HG02885 (cell line): ENCODE results near the gene DESI2.
"Not testable (repeated sequence)": the region's sequence is repeated elsewhere in the genome, so short reads cannot be mapped to it uniquely, and the experiment has no call there.

Experiments used
- ATAC-seq: cut with Tn5 transposase; IDR thresholded peaks from one replicate; pipeline ENCODE4 v1.9.1; 2021; ENCODE audit warnings: mild to moderate bottlenecking; ENCODE audit not compliant: unreplicated experiment, poor library complexity

Gene DESI2

DNA sequence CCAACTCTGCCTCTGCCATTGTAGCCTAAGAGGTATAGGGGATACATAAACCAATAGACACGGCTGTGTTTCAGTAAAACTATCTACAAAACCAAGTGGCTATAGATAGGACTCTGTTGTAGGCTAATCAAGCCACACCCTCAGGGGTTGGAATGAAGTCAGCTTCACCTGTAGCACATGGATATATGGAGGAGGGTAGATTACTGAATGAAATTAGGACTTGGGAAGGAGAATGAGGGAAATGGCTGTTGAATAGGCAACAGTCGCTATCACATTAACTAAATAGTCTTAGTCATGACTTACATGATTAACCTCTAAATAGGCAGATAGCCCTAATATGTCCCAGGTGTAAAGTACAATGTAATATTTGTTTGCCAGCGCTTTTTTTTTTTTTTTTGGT, 49.7 kb downstream of the DESI2 start:
- ATAC-seq: no peak

DNA sequence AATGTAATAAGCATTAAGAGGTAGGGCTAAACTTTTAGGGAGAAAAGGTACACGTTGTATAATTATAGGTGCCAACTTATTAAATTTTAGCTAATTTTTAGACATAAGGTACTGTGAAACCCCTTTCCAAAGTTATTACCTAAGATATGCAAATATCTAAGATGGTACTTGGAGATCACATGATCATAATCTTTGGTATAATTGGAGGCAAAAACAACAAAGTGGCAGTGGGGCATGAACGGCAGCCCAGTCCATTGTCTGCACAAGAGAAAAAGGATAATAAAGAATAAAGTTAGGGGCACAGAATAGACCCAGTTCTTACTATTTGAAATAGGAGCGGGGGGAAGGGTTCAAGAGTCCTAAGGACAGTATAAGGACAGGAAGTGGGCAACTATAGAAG, 51.2 kb downstream of the DESI2 start:
- ATAC-seq: no peak

DNA sequence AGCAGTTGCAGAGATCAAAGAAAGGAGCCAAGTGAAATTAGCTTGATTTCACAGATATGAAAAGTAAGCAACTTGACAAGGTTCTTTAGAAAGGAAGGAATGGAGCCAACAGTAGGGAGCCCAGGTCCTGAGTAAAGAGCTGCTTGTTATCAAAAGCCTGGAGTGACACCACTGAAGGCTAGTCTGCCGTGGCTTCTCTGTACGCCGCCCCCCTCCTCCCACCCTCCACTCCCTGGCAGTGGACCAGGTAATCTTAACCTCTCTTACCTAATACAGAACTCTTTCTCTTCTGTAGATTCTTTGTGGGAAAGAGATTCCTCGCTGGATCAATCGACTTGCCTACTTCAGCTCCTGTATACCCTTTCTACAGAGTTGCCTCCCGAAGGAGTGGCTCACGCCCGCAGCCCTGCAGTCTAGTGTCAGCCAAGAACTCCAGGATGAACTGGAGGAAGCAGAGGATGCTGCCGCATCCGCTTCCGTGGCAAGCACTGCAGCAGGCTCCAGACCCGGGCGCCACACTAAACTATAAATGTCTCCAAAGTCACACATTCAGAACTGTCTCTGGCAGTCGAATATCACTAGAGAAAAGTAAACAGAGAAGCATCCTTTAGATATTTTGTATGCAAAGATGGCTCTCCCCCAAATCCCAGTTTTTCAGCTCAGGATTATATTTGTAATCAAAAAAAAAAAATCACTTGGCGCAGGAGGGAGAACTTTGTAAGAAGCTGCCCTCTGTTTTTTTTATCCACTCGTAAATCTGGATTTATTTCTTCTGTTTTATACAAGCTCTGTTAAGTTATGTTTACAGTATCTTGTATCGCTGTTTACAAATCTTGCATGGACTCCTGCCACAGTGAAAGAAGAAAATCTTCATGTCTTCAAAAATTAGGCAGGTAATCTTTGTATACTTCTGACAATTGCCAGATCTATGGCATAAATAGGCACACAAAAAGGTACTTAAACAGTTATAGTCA, 52.6 kb downstream of the DESI2 start:
- ATAC-seq: no peak

DNA sequence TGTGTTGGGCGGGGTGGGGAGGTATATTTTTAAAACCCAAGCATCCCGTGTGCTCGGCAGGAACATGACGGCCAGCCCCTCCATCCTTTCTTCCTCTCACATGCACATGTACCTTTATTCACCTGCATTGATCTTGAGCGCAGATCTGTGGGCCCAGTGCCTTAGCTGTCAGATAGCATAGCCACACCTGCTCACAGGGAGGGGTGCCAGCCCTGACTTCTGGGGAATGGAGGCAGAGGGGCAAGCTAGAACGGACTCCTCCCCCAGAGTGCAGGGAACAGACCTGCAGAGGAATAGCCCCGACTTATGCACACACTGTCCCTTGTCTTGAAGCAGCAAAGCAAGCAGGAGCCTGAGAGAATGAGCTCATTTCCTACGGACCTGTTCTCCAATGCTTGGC, 56.1 kb downstream of the DESI2 start:
- no peak for ATAC-seq

DNA sequence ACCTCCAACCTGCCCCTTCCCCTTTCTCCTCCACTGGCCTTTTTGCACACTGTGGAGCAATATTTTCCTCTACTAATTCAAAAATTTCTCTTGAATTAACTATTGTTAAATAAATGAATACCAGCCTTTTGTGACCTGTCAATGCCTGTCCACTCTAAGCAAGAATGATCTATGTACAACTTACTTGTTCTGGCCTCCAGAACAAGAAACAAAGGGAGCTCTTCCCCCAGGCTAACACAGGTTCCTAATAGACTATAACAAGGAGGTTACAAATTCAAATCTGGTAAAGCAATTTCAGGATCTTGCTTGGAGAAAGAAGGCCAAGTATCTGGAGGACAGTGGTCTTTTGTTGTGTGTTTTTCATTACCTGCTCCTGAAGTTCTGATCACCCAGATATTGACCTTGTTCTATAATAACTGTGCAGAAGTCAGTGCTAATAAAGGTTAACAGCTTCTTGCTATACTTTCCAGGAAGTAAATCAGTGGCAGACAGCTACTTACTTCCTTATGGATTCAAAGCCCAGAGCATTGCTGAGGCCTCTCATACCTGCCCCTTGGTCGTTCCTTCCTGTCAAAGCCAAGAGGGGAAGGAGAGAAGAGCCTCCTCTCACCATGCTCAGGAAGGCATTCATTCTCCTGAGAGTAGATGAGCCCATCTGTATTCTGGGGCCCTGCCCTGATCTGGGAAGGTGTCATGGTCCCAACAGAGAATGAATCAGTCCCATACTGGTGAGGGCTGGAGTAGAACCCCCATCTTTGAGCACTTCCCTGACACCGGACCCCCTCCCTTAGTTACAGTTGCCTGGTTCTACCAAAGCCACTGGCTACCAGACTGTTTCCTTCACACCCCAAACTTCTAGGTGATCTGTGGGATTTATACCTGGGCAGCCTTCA, 56.8 kb downstream of the DESI2 start:
- ATAC-seq: no peak

DNA sequence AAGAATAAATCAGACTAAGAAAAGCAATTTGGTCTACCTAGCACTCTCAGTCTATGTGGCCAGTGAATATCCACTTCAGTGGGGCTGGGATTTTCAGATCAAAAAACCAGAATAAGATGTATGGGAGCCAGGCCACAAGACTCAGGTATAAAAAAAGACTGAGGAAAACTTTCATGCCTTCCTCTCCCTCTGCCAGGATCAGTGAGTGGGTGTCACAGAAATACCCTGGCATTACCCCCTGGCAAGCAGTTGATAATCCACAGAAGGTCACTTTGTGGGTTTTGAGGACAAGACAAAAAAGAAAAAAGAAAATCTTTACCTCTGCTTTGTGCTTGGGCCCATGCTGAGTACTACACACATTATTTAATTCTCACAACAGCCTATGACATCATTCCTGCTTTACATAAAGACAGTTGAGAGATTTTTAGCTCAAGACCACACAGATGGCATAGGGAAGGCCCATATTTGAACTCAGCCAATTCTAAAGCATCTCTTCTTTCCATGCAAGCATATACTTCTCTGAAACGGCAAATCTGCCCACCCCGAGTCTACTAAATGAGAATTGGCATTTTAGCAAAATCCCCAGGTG, 57.6 kb downstream of the DESI2 start:
- no peak for ATAC-seq

DNA sequence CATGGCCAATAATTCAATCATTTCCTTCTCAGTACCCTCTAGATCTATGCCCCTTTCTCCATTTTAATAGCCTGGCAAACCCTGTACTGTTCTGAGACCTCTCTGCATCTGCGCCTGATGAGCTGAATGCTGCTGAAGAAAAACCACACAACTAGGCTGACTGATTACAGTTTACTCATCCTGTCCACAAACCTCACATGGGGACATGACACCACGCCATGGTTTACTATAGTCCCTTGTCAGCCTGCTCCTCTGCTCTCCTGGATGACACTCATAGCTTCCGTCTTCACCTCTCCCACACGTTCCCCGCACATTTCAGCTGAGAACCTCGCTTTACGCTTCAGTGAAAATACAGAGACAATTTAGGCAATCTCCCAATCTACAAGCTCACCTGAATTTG, 59.7 kb downstream of the DESI2 start:
- ATAC-seq: no peak

DNA sequence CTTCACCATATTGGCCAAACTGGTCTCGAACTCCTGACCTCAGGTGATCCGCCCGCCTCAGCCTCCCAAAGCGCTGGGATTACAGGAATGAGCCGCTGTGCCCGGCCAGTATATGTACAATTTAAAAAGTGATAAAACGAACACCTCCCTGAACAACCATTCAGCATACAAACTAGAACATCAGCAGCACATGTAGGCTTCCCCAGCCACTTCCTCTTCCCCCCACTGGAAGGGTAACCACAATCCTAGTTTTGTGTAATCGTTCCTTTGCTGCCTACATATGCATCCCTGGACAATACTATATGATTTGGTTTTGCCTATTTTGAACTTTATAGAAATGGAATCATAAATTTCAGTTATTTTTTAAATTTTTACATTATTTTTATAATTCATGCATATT, 60.4 kb downstream of the DESI2 start:
- no peak for ATAC-seq

DNA sequence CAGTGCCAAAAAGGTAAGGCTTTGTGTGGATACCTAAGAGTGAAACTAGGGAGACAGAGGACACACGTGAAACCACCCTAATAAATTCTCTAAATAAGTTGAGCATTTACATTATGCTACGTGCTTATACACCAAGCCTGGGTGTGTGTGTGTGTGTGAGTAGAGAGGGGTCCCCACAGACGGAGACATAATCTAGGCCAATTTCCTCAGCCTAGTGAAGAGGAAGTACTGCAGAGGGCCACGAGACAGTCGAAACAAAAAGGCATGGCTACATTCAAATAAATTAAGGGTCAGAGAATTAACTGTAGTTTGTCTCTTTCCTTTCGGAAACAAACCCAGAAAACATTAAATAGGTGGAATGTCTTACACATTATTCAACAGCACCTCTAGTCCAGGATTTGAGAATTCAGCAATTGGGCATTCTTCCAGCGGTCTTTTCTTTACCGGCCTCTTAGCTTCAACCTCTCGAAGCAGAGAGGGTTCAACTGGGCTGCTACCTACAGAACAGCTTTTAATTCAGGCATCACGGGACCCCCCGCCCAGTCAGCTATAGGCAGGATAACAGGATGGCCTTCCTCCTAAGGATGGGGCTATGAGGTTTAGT, 75.0 kb downstream of the DESI2 start:
- ATAC-seq: no peak

DNA sequence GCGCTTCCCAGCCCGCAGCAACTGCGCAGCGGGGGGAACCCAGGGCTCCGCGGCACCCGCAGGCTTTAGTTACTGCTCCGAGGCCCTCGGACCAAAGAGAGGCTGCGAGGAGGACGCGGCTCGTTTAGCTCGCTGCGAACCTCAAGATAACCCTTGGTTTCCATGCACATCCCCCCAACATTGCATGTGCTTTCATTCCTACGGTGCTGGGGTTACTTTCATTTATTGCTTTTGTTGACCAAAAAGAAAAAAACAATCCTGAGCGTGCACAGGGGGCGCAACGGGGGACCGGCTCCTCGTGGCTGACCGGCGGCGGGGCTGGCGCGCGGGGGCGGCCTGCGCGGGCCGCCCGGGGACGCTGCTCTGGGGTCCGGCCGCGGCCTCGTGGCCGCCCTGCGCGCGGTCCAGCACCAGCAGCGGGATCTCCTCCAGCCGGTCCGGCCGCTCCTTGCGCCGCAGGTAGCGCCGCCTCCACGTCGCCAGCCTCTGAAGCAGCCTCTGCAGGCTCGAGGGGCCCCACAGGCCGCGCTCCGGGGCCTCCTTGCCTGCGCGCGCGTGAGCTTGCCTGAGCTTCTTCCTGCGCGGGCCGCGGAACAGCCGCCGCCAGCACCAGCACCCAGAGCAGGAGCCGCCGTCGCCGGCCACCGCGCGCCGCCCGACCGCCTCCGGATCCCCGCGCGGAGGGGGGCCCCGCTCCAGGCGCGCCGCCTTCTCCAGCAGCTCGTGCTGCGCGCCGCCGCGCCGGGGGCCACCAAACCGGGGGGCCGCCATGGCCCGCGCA, 77.4 kb downstream of the DESI2 start:
- peak; percentile 40 for ATAC-seq

DNA sequence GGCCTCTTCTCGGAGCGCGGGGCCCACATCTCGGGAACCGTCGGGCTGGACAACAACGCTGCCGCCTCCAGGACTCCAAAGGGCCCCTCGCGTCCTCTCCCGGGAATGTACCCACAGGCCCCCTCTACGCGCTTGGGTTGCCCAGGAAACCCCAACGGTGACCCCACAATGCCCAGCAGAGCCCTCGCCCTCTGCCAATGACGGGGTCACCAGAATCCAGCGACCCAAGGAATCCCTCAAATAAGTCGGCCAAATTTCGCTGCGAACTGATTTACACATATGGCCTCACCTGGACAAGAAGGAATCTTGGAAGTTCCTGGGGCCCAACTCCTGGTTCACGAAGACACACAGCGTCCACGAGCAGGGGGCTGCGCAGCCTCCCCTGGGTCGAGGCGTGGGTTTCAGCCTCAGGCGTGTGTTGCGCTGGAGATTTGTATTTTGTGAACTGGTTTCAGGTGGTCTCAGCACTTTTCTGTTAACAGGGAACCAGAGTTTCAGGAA, 78.1 kb downstream of the DESI2 start:
- no peak for ATAC-seq

DNA sequence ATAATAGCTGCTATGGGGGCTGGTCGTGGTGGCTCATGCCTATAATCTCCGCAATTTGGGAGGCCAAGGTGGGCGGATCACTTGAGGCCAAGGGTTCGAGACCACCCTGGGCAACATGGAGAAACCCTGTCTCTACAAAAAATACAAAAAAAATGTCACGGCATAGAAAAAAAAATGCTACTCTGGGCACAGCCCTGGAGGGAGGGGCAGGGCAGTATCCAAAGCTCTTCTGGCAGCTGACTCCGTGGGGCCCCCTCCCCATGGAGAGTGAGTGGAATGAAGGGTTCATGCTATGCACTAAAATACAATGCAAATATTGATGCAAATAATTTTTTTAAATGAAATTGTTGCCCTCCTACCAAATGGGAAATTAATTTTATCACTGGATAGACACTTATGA, 78.7 kb downstream of the DESI2 start:
- no peak for ATAC-seq

DNA sequence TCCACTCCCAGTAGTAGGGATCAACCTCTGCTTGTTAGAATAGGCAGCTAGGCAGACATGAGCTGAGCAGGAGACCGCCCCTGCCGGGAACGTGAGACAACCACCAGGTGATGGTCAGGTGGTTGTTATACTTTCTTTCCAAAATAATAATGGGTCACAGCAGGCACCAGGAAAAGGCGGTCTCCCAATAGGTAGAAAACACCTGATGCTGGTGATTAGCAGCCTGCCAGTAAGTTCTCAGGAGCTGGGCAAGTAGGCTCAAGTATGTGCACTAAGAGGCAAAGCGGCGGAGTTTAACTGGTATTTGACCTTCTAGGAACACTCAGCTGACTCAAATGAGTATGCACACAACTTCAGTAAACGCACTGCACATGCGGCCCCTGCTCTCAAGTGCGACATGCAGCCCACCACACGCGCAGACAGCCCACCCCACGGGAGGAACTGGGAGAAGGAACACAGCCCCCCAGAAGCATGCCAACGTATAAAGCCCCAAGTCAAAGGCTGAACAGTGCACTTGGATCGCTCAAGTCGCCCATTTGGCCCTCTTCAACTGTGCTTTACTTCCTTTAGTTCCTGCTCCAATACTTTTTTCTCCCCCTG, 80.0 kb downstream of the DESI2 start:
- ATAC-seq: no peak

DNA sequence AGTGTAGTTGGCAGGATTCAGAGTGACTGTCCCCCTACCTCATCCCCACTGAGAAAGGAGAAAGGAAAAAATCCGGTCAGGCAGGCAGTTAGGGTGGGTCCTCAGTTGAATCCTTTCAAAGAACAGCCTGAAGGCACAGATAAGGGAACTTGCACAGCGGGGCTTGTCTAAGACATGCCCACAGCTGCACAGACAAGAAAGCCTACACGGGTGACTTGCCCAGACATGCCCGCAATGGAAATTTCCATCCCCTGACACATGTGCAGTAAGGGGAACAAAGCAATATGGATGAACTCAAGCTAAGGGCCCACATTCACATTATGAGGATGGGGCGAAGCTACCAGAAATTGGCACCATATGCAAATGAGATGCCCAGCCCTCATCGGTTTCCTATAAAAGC, 82.5 kb downstream of the DESI2 start:
- ATAC-seq: no peak

DNA sequence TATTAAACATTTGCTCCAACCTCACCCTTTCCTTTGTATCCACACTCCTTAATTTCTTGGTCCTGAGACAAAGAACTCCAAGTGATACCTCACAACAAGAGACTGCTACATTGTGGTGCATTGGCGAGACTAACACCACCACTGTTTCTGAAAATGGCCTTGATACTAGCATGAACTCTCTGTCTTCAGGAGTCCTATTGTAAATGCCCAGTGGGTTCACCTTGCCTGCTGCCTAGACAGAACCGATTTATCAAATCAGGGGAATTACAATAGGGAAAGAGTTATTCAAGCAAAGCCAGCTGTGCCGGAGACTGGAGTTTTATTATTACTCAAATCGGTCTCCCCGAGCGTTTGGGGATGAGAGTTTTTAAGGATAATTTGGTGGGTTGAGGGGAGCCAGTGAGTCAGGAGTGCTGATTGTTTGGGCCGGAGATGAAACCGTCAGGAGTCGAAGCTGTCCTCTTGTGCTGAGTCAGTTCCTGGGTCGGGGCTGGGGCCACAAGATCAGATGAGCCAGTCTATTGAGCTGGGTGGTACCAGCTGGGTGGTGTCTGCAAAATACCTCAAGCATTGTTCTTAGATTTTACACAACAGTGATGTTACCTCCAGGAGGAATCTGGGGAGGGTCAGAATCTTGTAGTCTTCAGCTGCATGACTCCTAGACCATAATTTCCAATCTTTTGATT, 83.1 kb downstream of the DESI2 start:
- no peak for ATAC-seq

DNA sequence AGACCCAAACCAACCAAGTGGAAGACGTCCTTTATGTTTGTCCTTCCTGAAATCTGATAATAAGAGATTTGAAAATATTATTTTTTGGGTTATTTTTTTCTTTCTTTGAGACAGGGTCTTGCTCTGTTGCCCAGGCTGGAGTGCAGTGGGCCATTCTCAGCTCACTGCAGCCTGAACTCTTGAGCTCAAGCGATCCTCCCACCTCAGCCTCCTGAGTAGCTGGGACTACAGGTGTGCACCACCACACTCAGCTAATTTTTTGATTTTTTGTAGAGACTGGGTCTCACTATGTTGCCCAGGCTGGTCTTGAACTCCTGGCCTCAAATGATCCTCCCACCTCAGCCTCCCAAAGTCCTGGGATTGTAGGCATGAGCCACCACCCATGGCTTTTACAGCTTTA, 86.2 kb downstream of the DESI2 start:
- not testable (repeated sequence) for ATAC-seq

DNA sequence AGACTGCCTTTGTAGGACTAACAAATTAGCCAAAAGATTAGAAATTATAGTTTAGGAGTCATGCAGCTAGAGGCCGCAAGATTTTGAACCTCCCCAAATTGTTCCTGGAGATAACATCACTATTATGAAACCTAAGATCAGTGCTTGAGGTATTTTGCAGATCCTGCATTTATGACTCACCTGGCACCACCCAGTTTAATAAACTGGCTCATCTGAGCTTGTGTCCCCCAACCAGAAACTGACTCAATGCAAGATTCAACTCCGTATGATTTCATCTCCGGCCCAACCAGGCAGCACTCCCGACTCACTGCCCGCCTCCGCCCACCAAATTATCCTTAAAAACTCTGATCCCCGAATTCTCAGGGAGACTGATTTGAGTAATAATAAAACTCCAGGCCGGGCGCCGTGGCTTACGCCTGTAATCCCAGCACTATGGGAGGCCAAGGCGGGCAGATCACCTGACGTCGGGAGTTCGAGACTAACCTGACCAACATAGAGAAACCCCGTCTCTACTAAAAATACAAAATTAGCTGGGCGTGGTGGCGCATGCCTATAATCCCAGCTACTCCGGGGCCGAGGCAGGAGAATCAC, 87.2 kb downstream of the DESI2 start:
- ATAC-seq: not testable (repeated sequence)

DNA sequence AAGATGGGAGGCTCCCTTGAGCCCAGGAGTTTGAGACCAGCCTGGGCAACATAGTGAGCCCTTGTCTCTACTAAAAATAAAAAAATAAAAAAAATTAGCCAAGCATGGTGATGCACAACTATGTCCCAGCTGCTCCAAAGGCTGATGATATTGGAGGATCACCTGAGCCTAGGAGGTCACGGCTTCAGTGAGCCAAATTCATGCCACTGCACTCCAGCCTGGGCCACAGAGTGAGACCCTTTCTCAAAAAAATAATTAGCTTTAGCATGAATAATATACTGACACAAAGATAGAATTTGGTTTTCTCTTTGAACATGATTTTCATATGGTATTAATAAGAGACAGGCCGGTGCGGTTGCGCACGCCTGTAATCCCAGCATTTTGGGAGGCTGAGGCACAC, 88.8 kb downstream of the DESI2 start:
- no peak for ATAC-seq
